HG02840 (cell line): ENCODE results near the gene EGFR.

ENCODE experiments used
- ATAC-seq: cut with Tn5 transposase; IDR thresholded peaks from one replicate; pipeline ENCODE4 v1.9.1; 2021; ENCODE audit warnings: mild to moderate bottlenecking, moderate library complexity, moderate number of reproducible peaks; ENCODE audit not compliant: unreplicated experiment, low FRiP score

EGFR gene

GRCh38 chr7:55252386-55252785 is 233.6 kb downstream of the EGFR start:
- no peak for ATAC-seq

- no peak for ATAC-seq
Measured at GRCh38 chr7:55253188-55253587, 234.4 kb downstream of the EGFR start.

- no peak for ATAC-seq
Measured at GRCh38 chr7:55254242-55254595, 235.4 kb downstream of the EGFR start.

GRCh38 chr7:55254596-55255495 is 236.0 kb downstream of the EGFR start:
- peak; percentile 70 for ATAC-seq

- peak; percentile 72 for ATAC-seq
Measured at GRCh38 chr7:55255496-55256445, 237.0 kb downstream of the EGFR start.

- no peak for ATAC-seq
Measured at GRCh38 chr7:55258631-55259030, 239.8 kb downstream of the EGFR start.

- ATAC-seq, result no peak
Measured at GRCh38 chr7:55260171-55260570, 241.4 kb downstream of the EGFR start.

GRCh38 chr7:55260676-55261385 is 242.0 kb downstream of the EGFR start:
- ATAC-seq, result no peak
